Activated T-cell treated with anti-CD3 and anti-CD28 coated beads, Interleukin-2, amount 50 U/mL, for 72 hours (primary cell): ENCODE results near the gene LDLRAD3. TPM values are rescaled to one million over a fixed set of nuclear protein-coding genes. Genes with fewer than 3 reads are reported as not detected.
A peak's percentile ranks its signal among the peaks of the same experiment; 100 is the strongest.

Experiments used
- ATAC-seq, 2 donors: fragments of 150-1000 bp; cut with Tn5 transposase; replicated peaks in 1 of 2; 2 replicates each; pipeline ENCODE4 v1.10.0; 2021; ENCODE audit warnings: moderate library complexity in 2 of 2, mild to moderate bottlenecking in 1 of 2
- DNase-seq, 2 donors: peaks; one replicate each; pipeline ENCODE4 v3.0.0; 2021 to 2022; ENCODE audit warnings: mixed read lengths in 1 of 2
- H3K27ac Mint-ChIP-seq: one replicate; pipeline ENCODE4 v1.8.0; 2022; ENCODE audit warnings: mild to moderate bottlenecking, moderate library complexity, mixed read lengths
- H3K27me3 Mint-ChIP-seq: one replicate; pipeline ENCODE4 v1.8.0; 2022; ENCODE audit warnings: low read depth, mixed read lengths
- H3K36me3 Mint-ChIP-seq, 2 donors: one replicate each; pipeline ENCODE4 v1.8.0; 2022; ENCODE audit warnings: mixed read lengths in 2 of 2, mild to moderate bottlenecking in 1 of 2; ENCODE audit not compliant: insufficient read depth in 2 of 2
- H3K4me1 Mint-ChIP-seq: one replicate; pipeline ENCODE4 v1.8.0; 2022; ENCODE audit warnings: low read depth, mixed read lengths
- H3K4me3 Mint-ChIP-seq, 2 donors: one replicate each; pipeline ENCODE4 v1.8.0; 2022; ENCODE audit warnings: mild to moderate bottlenecking in 2 of 2, mixed read lengths in 2 of 2, moderate library complexity in 2 of 2
- H3K9me3 Mint-ChIP-seq, 2 donors: one replicate each; pipeline ENCODE4 v1.8.0; 2022; ENCODE audit warnings: mixed read lengths in 2 of 2
- total RNA-seq, 2 donors: library from RNA; stranded (reverse); gene quantifications; one replicate each; pipeline ENCODE4 v1.2.3, GENCODE V29; 2022

The LDLRAD3 gene
- total RNA-seq, 2 donors from 2014 or later, result not detected

- ATAC-seq, result no peak
- DNase-seq, result no peak
- Mint-ChIP-seq H3K4me1 (peaks cover 7% of the 10 kb centered on the region), H3K36me3 (no peaks in the 10 kb centered on the region), H3K27me3 (peaks cover 48% of the 10 kb centered on the region), H3K27ac (no peak overlapping the region), H3K9me3 (no peaks in the 10 kb centered on the region), H3K4me3 (no peak overlapping the region)
Measured at GRCh38 chr11:35932681-35933319, 11.1 kb upstream of the LDLRAD3 start.

- H3K4me1 Mint-ChIP-seq, result peaks cover 7% of the 10 kb centered on the region
- no peak for ATAC-seq
- H3K36me3 Mint-ChIP-seq, result no peaks in the 10 kb centered on the region
- no peaks in the 10 kb centered on the region for H3K9me3 Mint-ChIP-seq
- H3K27ac Mint-ChIP-seq, result no peak overlapping the region
- peaks cover 48% of the 10 kb centered on the region for H3K27me3 Mint-ChIP-seq
- DNase-seq, result no peak
- H3K4me3 Mint-ChIP-seq, result no peak overlapping the region
Measured at GRCh38 chr11:35933320-35933871, 10.5 kb upstream of the LDLRAD3 start.

DNA sequence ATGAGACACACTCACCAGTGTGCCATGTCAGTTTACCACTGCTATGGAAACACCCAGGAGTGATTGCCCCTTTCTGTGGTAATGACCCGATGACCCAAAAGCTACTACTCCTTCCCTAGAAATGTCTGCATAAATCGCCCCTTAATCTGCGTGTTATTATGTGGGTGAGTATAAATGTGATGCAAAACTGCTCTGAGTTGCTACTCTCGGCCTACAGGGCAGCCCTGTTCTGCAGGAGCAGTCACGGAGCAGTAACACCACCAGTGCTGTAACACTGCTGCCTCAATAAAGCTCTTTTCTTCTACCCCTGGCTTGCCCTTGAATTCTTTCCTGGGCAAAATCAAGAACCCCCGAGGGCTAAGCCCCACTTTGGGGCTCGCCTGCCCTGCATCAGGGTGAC, 9.6 kb upstream of the LDLRAD3 start:
- H3K27me3 Mint-ChIP-seq, result peaks cover 55% of the 10 kb centered on the region
- no peaks in the 10 kb centered on the region for H3K36me3 Mint-ChIP-seq

GRCh38 chr11:35934981-35935380, 8.9 kb upstream of the LDLRAD3 start:
- no peak for DNase-seq
- H3K36me3 Mint-ChIP-seq, result no peaks in the 10 kb centered on the region
- no peak for ATAC-seq
- H3K9me3 Mint-ChIP-seq, result no peaks in the 10 kb centered on the region
- no peak overlapping the region for H3K27ac Mint-ChIP-seq
- no peak overlapping the region for H3K4me3 Mint-ChIP-seq
- peaks cover 7% of the 10 kb centered on the region for H3K4me1 Mint-ChIP-seq
- H3K27me3 Mint-ChIP-seq, result peaks cover 60% of the 10 kb centered on the region

More for the DNA sequence above, 9.6 kb upstream of the LDLRAD3 start:
- DNase-seq (no peak), ATAC-seq (no peak)
- no peak overlapping the region for H3K27ac Mint-ChIP-seq
- no peak overlapping the region for H3K4me3 Mint-ChIP-seq
- H3K9me3 Mint-ChIP-seq, result no peaks in the 10 kb centered on the region
- H3K4me1 Mint-ChIP-seq, result peaks cover 7% of the 10 kb centered on the region

DNA sequence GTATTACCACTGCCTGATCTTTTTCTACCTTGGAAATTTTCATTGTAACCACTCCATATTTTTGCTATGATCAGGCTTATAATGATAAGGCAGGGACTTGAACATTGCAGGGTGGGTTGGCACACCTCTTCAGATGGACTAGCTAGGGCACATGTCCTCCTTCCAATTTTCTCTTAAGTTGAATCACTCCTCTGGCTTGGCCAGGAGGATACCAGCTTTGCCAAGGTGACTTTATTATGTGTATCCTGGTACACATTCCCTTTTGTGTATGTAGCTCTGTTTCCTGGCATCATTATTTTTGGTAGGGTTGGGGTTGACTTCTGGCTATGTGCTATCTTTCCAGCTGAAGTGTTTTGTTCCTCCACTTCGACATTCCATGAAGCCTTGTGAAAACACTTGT, 8.5 kb upstream of the LDLRAD3 start:
- Mint-ChIP-seq H3K36me3 (no peaks in the 10 kb centered on the region), H3K4me3 (no peak overlapping the region), H3K27ac (no peak overlapping the region), H3K4me1 (peaks cover 7% of the 10 kb centered on the region), H3K27me3 (peaks cover 64% of the 10 kb centered on the region), H3K9me3 (no peaks in the 10 kb centered on the region)
- no peak for ATAC-seq
- DNase-seq, result no peak

DNA sequence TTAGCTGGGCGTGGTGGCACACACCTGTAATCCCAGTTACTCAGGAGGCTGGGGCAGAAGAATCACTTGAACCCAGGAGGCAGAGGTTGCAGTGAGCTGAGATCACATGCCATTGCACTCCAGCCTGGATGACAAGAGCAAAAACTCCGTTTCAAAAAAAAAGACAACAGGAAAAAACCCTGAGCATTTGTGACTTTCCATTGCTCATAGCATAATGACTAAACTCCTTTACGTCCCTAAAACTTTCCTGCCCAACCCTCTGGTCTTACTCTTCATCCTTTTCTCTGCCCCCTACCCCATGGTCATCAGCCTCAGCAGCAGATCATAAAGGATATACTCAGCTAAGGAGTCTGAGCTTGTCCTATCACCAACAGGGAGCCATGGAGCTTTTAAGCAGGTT, 6.8 kb upstream of the LDLRAD3 start:
- H3K27me3 Mint-ChIP-seq, result peaks cover 65% of the 10 kb centered on the region
- H3K36me3 Mint-ChIP-seq, result no peaks in the 10 kb centered on the region
- H3K4me3 Mint-ChIP-seq, result no peak overlapping the region
- ATAC-seq (no peak), DNase-seq (no peak)
- H3K27ac Mint-ChIP-seq, result no peak overlapping the region
- H3K4me1 Mint-ChIP-seq, result peaks cover 7% of the 10 kb centered on the region
- no peaks in the 10 kb centered on the region for H3K9me3 Mint-ChIP-seq

DNA sequence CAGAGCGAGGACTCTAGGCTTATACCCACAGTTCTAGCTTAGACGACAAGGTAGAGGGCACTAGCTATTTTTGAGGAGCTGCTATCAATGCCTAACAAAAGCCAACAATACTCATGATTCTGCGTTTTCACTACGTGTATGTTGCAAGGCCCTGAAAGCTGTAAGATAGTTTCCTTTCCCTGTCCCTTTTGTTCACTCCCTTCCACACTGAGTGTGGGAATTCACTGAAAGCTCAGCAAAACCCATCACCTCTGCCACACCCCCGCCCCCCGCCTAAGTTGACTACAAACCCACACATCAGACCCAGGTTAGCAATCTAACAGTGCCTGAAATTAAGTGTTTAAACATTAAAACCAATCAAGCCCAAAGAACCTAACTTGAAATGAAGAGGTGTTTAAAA, 6.2 kb upstream of the LDLRAD3 start:
- peaks cover 6% of the 10 kb centered on the region for H3K4me1 Mint-ChIP-seq
- no peaks in the 10 kb centered on the region for H3K9me3 Mint-ChIP-seq
- H3K27ac Mint-ChIP-seq, result no peak overlapping the region
- no peak for ATAC-seq
- no peak overlapping the region for H3K4me3 Mint-ChIP-seq
- DNase-seq, result no peak
- H3K27me3 Mint-ChIP-seq, result peaks cover 66% of the 10 kb centered on the region
- no peaks in the 10 kb centered on the region for H3K36me3 Mint-ChIP-seq

- H3K36me3 Mint-ChIP-seq, result no peaks in the 10 kb centered on the region
- no peak for DNase-seq
- no peaks in the 10 kb centered on the region for H3K9me3 Mint-ChIP-seq
- peaks cover 2% of the 10 kb centered on the region for H3K4me1 Mint-ChIP-seq
- H3K27me3 Mint-ChIP-seq, result peaks cover 66% of the 10 kb centered on the region
- H3K4me3 Mint-ChIP-seq, result no peak overlapping the region
- H3K27ac Mint-ChIP-seq, result no peak overlapping the region
- no peak for ATAC-seq
Measured at GRCh38 chr11:35938231-35938630, 5.6 kb upstream of the LDLRAD3 start.

DNA sequence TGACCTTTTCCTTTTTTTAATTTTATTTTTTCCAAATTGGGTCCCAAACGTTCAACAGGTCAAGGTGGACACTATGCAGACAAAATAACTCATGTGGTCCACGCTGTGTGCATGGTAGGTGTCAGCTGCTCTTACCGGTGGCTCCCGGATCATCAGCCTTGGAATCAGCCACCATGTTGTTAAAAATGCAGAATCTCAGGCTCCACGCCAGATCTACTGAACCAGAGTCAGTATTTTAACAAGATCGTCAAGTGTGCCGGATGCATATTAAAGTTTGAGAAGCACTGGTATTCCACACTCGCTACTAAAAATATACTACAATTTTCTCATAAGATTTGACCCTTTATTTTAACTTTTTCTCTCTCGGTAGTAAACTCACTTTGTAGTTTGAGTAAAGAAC, 553 bp upstream of the LDLRAD3 start:
- Mint-ChIP-seq H3K4me3 (peak overlapping the region; percentile 88 to 92), H3K27ac (no peak overlapping the region), H3K9me3 (no peaks in the 10 kb centered on the region), H3K27me3 (peaks cover 61% of the 10 kb centered on the region), H3K36me3 (no peaks in the 10 kb centered on the region), H3K4me1 (peaks cover 15% of the 10 kb centered on the region)
- DNase-seq, result no peak
- no peak for ATAC-seq

DNA sequence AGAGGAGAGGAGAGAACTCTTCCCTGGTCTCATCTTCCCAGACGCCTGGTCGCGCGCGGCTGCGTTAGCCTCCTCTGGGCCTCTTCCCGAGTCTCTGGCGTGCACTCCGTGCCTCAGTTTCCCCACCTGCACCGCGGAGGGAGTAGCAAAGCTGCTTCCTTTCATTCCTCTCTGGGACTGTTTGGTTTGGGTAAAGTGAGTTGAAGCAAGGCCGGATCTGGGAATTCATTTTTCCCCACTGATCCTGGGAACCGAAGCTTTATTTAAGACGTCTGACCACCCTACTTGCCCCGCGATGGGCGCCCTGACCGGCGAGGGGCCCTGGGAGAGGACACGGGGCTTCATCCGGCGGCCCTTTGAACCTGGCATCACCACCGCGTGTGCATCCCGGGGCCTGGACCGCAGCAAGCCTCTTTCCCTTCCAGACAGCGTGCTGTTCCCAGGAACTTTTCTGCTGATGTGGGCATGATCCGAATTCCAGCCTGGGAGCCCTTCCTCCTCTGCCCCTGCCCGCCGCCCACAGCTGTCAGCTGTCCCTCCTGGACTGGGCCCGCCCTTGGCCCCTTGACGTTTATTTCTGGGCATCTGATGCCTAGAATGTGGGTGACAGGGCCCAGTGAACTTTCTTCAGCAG, 758 bp downstream of the LDLRAD3 start:
- no peak overlapping the region for H3K27ac Mint-ChIP-seq
- peak overlapping the region; percentile 75 to 80 for H3K4me3 Mint-ChIP-seq
- peaks cover 15% of the 10 kb centered on the region for H3K4me1 Mint-ChIP-seq
- H3K27me3 Mint-ChIP-seq, result peaks cover 56% of the 10 kb centered on the region
- no peak for DNase-seq
- ATAC-seq, result no peak
- H3K9me3 Mint-ChIP-seq, result no peaks in the 10 kb centered on the region
- no peaks in the 10 kb centered on the region for H3K36me3 Mint-ChIP-seq

- Mint-ChIP-seq H3K4me3 (peak overlapping the region; percentile 75 to 80), H3K9me3 (no peaks in the 10 kb centered on the region)
Measured at GRCh38 chr11:35945137-35945518, 1.3 kb downstream of the LDLRAD3 start.

GRCh38 chr11:35946766-35947165, 2.9 kb downstream of the LDLRAD3 start:
- H3K4me1 Mint-ChIP-seq, result peaks cover 15% of the 10 kb centered on the region
- peaks cover 51% of the 10 kb centered on the region for H3K27me3 Mint-ChIP-seq
- ATAC-seq (no peak), DNase-seq (no peak)
- no peaks in the 10 kb centered on the region for H3K36me3 Mint-ChIP-seq
- no peak overlapping the region for H3K27ac Mint-ChIP-seq
- no peak overlapping the region for H3K4me3 Mint-ChIP-seq
- H3K9me3 Mint-ChIP-seq, result no peaks in the 10 kb centered on the region

More at GRCh38 chr11:35945137-35945518, 1.3 kb downstream of the LDLRAD3 start:
- DNase-seq (no peak), ATAC-seq (no peak)
- Mint-ChIP-seq H3K4me1 (peaks cover 15% of the 10 kb centered on the region), H3K27ac (no peak overlapping the region), H3K36me3 (no peaks in the 10 kb centered on the region), H3K27me3 (peaks cover 54% of the 10 kb centered on the region)

- peaks cover 50% of the 10 kb centered on the region for H3K27me3 Mint-ChIP-seq
- H3K4me1 Mint-ChIP-seq, result peaks cover 15% of the 10 kb centered on the region
Measured at GRCh38 chr11:35947437-35947836, 3.6 kb downstream of the LDLRAD3 start.

GRCh38 chr11:35949242-35949641, 5.4 kb downstream of the LDLRAD3 start:
- Mint-ChIP-seq H3K4me3 (no peak overlapping the region), H3K4me1 (peaks cover 8% of the 10 kb centered on the region), H3K27me3 (peaks cover 36% of the 10 kb centered on the region), H3K36me3 (no peaks in the 10 kb centered on the region), H3K9me3 (no peaks in the 10 kb centered on the region), H3K27ac (no peak overlapping the region)
- ATAC-seq (no peak), DNase-seq (no peak)

More at GRCh38 chr11:35947437-35947836, 3.6 kb downstream of the LDLRAD3 start:
- Mint-ChIP-seq H3K9me3 (no peaks in the 10 kb centered on the region), H3K27ac (no peak overlapping the region), H3K4me3 (no peak overlapping the region), H3K36me3 (no peaks in the 10 kb centered on the region)
- ATAC-seq (no peak), DNase-seq (no peak)
